WTC11 (cell line): ENCODE measurements around the gene MEIS2. TPM values are rescaled to one million over a fixed set of nuclear protein-coding genes. Genes with fewer than 3 reads are reported as not detected.

Experiments used
- ATAC-seq: fragments of 200-7000 bp; cut with Tn5 transposase; 2 replicates; pipeline ENCODE4 v1.10.0; 2021; ENCODE audit warnings: mild to moderate bottlenecking, moderate library complexity
- CTCF ChIA-PET: fragments of 300-600 bp; sonication (Branson Sonifier 250); formaldehyde crosslinking; loops from one replicate; lab custom pipeline; 2021; ENCODE audit warnings: antibody characterized with exemption; lab: Charles Lee
- POLR2A ChIA-PET: fragments of 350-600 bp; sonication (Branson Sonifier 250); formaldehyde crosslinking; loops from one replicate; lab custom pipeline; 2021; ENCODE audit warnings: antibody characterized with exemption; lab: Charles Lee
- DNase-seq: peaks from one replicate; pipeline ENCODE4 v3.0.0; 2021; ENCODE audit warnings: low spot score
- H3K27ac Mint-ChIP-seq: 2 replicates; pipeline ENCODE4 v1.8.0; 2021; ENCODE audit warnings: mixed read lengths
- H3K27me3 Mint-ChIP-seq: 2 replicates; pipeline ENCODE4 v1.8.0; 2021; ENCODE audit warnings: low read depth, mild to moderate bottlenecking, moderate library complexity, mixed read lengths
- H3K36me3 Mint-ChIP-seq: 2 replicates; pipeline ENCODE4 v1.8.0; 2021; ENCODE audit warnings: mixed read lengths
- H3K4me1 Mint-ChIP-seq: 2 replicates; pipeline ENCODE4 v1.8.0; 2022; ENCODE audit warnings: mixed read lengths
- H3K4me3 Mint-ChIP-seq: 2 replicates; pipeline ENCODE4 v1.8.0; 2021; ENCODE audit warnings: mild to moderate bottlenecking, moderate library complexity, mixed read lengths
- H3K9me3 Mint-ChIP-seq: 2 replicates; pipeline ENCODE4 v1.8.0; 2021; ENCODE audit warnings: mixed read lengths
- ELF4 ChIP-seq: sonication (generic); formaldehyde crosslinking; IDR thresholded peaks from 2 replicates; pipeline ENCODE4 v1.8.1; 2022; ENCODE audit warnings: low read depth, mild to moderate bottlenecking, moderate library complexity, missing genetic modification reagents
- GRHL2 ChIP-seq: fragments of 250-450 bp; sonication (Bioruptor Pico); IDR thresholded peaks from 2 replicates; pipeline ENCODE4 v1.8.0; 2022; ENCODE audit warnings: mild to moderate bottlenecking, moderate library complexity; ENCODE audit not compliant: insufficient replicate concordance, severe bottlenecking
- IRF2 ChIP-seq: sonication (generic); formaldehyde crosslinking; IDR thresholded peaks from 2 replicates; pipeline ENCODE4 v1.8.0; 2022; ENCODE audit warnings: low read depth, missing genetic modification reagents, borderline replicate concordance
- JUN ChIP-seq: sonication (generic); formaldehyde crosslinking; IDR thresholded peaks from 2 replicates; pipeline ENCODE4 v1.8.0; 2023; ENCODE audit warnings: mild to moderate bottlenecking, missing genetic modification reagents
- TEAD4 ChIP-seq: sonication (generic); formaldehyde crosslinking; IDR thresholded peaks from 2 replicates; pipeline ENCODE4 v1.8.0; 2022; ENCODE audit warnings: mild to moderate bottlenecking, missing genetic modification reagents
- ZNF423 ChIP-seq: fragments of 250-450 bp; sonication (Bioruptor Pico); IDR thresholded peaks from 2 replicates; pipeline ENCODE4 v2.1.2; 2022; ENCODE audit warnings: mild to moderate bottlenecking, moderate library complexity
- total RNA-seq: library from RNA; stranded (reverse); gene quantifications from 3 replicates; pipeline ENCODE4 v1.2.3, GENCODE V29; 2021
- TF ChIP-seq, protein P1 (sequence below): sonication (generic); formaldehyde crosslinking; IDR thresholded peaks from 2 replicates; pipeline ENCODE4 v1.8.0; 2022; ENCODE audit warnings: missing genetic modification reagents
- TF ChIP-seq, protein P2 (sequence below): sonication (generic); formaldehyde crosslinking; IDR thresholded peaks from 2 replicates; pipeline ENCODE4 v1.8.0; 2023; ENCODE audit warnings: missing genetic modification reagents, mild to moderate bottlenecking, borderline replicate concordance
- TF ChIP-seq, protein P3 (sequence below): sonication (generic); formaldehyde crosslinking; IDR thresholded peaks from 2 replicates; pipeline ENCODE4 v1.8.1; 2023; ENCODE audit warnings: mild to moderate bottlenecking, missing genetic modification reagents, moderate library complexity
- TF ChIP-seq, protein P4 (sequence below): sonication (generic); formaldehyde crosslinking; IDR thresholded peaks from 2 replicates; pipeline ENCODE4 v1.8.0; 2023; ENCODE audit warnings: missing genetic modification reagents
- TF ChIP-seq, protein P5 (sequence below): sonication (generic); formaldehyde crosslinking; conservative IDR thresholded peaks from 2 replicates; pipeline ENCODE4 v1.8.1; 2023; ENCODE audit warnings: mild to moderate bottlenecking, low read depth, missing genetic modification reagents, moderate library complexity

MEIS2 gene
- total RNA-seq, 1 experiment from 2014 or later = 0.57 TPM

DNA sequence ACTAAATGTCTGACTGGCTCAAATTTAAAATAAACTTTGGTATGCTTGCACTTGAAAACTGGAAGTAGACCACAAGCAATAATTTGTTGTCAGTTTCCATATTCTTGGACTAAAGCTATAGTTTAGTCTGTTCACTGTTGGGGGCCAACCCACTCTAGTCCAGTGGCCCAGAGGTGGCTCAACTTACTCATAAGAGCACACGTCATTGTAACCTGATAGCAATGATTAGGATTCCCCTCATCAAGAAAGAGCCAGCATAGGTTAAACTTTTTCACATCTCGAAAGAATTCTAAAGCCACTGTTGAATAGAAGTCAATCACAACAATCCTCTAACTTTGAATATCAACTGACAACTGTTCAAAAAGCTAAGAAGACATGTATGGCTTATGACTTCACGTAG, 147.0 kb downstream of the MEIS2 start (continued):
- TF ChIP-seq, protein P1, sequence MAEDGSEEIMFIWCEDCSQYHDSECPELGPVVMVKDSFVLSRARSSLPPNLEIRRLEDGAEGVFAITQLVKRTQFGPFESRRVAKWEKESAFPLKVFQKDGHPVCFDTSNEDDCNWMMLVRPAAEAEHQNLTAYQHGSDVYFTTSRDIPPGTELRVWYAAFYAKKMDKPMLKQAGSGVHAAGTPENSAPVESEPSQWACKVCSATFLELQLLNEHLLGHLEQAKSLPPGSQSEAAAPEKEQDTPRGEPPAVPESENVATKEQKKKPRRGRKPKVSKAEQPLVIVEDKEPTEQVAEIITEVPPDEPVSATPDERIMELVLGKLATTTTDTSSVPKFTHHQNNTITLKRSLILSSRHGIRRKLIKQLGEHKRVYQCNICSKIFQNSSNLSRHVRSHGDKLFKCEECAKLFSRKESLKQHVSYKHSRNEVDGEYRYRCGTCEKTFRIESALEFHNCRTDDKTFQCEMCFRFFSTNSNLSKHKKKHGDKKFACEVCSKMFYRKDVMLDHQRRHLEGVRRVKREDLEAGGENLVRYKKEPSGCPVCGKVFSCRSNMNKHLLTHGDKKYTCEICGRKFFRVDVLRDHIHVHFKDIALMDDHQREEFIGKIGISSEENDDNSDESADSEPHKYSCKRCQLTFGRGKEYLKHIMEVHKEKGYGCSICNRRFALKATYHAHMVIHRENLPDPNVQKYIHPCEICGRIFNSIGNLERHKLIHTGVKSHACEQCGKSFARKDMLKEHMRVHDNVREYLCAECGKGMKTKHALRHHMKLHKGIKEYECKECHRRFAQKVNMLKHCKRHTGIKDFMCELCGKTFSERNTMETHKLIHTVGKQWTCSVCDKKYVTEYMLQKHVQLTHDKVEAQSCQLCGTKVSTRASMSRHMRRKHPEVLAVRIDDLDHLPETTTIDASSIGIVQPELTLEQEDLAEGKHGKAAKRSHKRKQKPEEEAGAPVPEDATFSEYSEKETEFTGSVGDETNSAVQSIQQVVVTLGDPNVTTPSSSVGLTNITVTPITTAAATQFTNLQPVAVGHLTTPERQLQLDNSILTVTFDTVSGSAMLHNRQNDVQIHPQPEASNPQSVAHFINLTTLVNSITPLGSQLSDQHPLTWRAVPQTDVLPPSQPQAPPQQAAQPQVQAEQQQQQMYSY (CRISPR knock-in tag) = no peak
- TF ChIP-seq IRF2 (CRISPR knock-in tag) (no peak), GRHL2 (CRISPR knock-in tag) (no peak), ELF4 (CRISPR knock-in tag) (no peak), TEAD4 (CRISPR knock-in tag) (no peak), ZNF423 (no peak), JUN (no peak)
- TF ChIP-seq, protein P2, sequence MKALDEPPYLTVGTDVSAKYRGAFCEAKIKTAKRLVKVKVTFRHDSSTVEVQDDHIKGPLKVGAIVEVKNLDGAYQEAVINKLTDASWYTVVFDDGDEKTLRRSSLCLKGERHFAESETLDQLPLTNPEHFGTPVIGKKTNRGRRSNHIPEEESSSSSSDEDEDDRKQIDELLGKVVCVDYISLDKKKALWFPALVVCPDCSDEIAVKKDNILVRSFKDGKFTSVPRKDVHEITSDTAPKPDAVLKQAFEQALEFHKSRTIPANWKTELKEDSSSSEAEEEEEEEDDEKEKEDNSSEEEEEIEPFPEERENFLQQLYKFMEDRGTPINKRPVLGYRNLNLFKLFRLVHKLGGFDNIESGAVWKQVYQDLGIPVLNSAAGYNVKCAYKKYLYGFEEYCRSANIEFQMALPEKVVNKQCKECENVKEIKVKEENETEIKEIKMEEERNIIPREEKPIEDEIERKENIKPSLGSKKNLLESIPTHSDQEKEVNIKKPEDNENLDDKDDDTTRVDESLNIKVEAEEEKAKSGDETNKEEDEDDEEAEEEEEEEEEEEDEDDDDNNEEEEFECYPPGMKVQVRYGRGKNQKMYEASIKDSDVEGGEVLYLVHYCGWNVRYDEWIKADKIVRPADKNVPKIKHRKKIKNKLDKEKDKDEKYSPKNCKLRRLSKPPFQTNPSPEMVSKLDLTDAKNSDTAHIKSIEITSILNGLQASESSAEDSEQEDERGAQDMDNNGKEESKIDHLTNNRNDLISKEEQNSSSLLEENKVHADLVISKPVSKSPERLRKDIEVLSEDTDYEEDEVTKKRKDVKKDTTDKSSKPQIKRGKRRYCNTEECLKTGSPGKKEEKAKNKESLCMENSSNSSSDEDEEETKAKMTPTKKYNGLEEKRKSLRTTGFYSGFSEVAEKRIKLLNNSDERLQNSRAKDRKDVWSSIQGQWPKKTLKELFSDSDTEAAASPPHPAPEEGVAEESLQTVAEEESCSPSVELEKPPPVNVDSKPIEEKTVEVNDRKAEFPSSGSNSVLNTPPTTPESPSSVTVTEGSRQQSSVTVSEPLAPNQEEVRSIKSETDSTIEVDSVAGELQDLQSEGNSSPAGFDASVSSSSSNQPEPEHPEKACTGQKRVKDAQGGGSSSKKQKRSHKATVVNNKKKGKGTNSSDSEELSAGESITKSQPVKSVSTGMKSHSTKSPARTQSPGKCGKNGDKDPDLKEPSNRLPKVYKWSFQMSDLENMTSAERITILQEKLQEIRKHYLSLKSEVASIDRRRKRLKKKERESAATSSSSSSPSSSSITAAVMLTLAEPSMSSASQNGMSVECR (CRISPR knock-in tag) = no peak
- TF ChIP-seq, protein P3, sequence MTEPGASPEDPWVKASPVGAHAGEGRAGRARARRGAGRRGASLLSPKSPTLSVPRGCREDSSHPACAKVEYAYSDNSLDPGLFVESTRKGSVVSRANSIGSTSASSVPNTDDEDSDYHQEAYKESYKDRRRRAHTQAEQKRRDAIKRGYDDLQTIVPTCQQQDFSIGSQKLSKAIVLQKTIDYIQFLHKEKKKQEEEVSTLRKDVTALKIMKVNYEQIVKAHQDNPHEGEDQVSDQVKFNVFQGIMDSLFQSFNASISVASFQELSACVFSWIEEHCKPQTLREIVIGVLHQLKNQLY = no peak
- TF ChIP-seq, protein P4, sequence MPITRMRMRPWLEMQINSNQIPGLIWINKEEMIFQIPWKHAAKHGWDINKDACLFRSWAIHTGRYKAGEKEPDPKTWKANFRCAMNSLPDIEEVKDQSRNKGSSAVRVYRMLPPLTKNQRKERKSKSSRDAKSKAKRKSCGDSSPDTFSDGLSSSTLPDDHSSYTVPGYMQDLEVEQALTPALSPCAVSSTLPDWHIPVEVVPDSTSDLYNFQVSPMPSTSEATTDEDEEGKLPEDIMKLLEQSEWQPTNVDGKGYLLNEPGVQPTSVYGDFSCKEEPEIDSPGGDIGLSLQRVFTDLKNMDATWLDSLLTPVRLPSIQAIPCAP = no peak

DNA sequence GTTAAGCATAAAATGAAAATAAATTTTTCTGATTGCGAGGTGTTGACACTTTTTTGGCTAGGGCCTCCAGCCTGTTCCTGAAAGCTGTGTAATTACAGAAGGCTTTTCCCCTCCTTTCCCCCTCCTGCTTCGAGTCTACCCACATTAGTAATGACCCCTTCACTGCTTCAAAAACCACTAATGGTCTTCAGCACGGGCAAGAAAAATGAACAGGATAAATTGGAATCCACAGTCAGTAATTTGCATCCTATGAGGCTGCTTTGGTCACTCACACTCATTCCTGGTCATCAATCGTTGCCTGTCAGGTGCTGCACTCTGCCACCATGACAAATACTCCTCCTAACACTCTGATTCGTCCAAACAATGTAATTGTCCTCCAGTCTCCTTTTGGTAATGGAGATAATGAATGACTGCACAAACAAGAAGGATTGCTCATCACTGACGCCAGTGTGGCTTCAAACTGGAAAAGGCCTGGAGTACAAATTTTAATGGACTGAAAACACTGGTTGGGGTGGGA, 148.6 kb downstream of the MEIS2 start:
- POLR2A ChIA-PET = no interaction called here
- DNase-seq = no peak
- no peak for ATAC-seq
- H3K9me3 Mint-ChIP-seq = no peaks in the 10 kb centered on the region
- TF ChIP-seq, protein P3 = no peak
- TF ChIP-seq, protein P5, sequence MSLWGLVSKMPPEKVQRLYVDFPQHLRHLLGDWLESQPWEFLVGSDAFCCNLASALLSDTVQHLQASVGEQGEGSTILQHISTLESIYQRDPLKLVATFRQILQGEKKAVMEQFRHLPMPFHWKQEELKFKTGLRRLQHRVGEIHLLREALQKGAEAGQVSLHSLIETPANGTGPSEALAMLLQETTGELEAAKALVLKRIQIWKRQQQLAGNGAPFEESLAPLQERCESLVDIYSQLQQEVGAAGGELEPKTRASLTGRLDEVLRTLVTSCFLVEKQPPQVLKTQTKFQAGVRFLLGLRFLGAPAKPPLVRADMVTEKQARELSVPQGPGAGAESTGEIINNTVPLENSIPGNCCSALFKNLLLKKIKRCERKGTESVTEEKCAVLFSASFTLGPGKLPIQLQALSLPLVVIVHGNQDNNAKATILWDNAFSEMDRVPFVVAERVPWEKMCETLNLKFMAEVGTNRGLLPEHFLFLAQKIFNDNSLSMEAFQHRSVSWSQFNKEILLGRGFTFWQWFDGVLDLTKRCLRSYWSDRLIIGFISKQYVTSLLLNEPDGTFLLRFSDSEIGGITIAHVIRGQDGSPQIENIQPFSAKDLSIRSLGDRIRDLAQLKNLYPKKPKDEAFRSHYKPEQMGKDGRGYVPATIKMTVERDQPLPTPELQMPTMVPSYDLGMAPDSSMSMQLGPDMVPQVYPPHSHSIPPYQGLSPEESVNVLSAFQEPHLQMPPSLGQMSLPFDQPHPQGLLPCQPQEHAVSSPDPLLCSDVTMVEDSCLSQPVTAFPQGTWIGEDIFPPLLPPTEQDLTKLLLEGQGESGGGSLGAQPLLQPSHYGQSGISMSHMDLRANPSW (CRISPR knock-in tag) = no peak
- TF ChIP-seq, all 79 proteins: peak for 0
- Mint-ChIP-seq H3K4me1 (peaks cover 6% of the 10 kb centered on the region; the same call in 1 of the 2 replicates), H3K27ac (no peak overlapping the region), H3K27me3 (no peaks in the 10 kb centered on the region), H3K4me3 (no peak overlapping the region), H3K36me3 (no peaks in the 10 kb centered on the region)
- CTCF ChIA-PET = no interaction called here
